ENCODE measurements around the gene PGBD2. TPM values are rescaled to one million over a fixed set of nuclear protein-coding genes. Genes with fewer than 3 reads are reported as not detected.

PGBD2 gene
- total RNA-seq, 1 experiment from 2014 or later: 6.5 TPM

DNA sequence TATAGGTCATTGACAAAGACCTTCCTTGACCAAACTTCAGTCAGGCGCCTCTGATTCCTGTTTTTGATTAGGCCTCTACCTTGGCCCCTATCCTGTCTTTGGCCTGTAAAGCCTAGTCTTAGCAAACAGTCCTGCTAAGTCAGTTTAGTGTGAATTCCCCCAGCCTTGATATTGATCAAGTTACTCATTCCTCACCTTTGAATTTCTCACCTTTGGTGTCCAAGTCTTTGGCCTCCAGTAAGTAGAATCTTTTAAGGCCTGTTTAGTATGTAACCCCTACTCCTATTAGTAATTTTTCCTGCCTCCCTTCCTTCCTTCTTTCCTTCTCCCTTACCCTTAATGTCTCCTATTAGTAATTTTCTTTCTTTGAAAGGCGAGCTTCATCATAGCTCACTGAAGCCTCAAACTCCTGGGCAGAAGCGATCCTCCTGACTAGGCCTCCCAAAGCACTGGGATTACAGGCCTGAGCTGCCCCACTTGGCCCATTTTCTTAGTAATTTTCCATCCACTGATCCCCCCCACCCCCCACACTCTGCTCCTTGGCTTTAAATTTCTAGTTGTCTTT, 34.1 kb upstream of the PGBD2 start:
- H3K27ac Mint-ChIP-seq: no peak overlapping the region
- H3K4me3 Mint-ChIP-seq: peak overlapping the region; percentile 96
- no peak for ATAC-seq
- no peak for DNase-seq (ENCODE audit: low spot score)
- no peaks in the 10 kb centered on the region for H3K9me3 Mint-ChIP-seq
- POLR2A ChIA-PET: interaction anchor here (1.6 to 2.3 kb wide), 2 partner anchors 9 to 34 kb away, joined by 4 to 10 read pairs; partner anchors contain the start of gene PGBD2
- peaks cover 8% of the 10 kb centered on the region for H3K27me3 Mint-ChIP-seq (ENCODE audit: low read depth)
- CTCF ChIA-PET: interaction anchor here (1.0 to 3.2 kb wide), 4 partner anchors 13 to 34 kb away, joined by 3 to 40 read pairs (median 4); partner anchors contain the start of genes PGBD2, ZNF672 and ZNF692
- H3K4me1 Mint-ChIP-seq: peaks cover 3% of the 10 kb centered on the region; the same call in 1 of the 2 replicates
- TF ChIP-seq, protein P1, sequence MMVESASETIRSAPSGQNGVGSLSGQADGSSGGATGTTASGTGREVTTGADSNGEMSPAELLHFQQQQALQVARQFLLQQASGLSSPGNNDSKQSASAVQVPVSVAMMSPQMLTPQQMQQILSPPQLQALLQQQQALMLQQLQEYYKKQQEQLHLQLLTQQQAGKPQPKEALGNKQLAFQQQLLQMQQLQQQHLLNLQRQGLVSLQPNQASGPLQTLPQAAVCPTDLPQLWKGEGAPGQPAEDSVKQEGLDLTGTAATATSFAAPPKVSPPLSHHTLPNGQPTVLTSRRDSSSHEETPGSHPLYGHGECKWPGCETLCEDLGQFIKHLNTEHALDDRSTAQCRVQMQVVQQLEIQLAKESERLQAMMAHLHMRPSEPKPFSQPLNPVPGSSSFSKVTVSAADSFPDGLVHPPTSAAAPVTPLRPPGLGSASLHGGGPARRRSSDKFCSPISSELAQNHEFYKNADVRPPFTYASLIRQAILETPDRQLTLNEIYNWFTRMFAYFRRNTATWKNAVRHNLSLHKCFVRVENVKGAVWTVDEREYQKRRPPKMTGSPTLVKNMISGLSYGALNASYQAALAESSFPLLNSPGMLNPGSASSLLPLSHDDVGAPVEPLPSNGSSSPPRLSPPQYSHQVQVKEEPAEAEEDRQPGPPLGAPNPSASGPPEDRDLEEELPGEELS (CRISPR knock-in tag; IDR thresholded peaks at IDR 0.05): no peak
- TF ChIP-seq TP53 (CRISPR knock-in tag; IDR thresholded peaks at IDR 0.05) (no peak), PRRX2 (CRISPR knock-in tag; IDR thresholded peaks at IDR 0.05) (no peak), FOXJ3 (CRISPR knock-in tag; IDR thresholded peaks at IDR 0.05; ENCODE audit: borderline replicate concordance) (no peak), SMAD4 (CRISPR knock-in tag; IDR thresholded peaks at IDR 0.05) (no peak)
- TF ChIP-seq, protein P2, sequence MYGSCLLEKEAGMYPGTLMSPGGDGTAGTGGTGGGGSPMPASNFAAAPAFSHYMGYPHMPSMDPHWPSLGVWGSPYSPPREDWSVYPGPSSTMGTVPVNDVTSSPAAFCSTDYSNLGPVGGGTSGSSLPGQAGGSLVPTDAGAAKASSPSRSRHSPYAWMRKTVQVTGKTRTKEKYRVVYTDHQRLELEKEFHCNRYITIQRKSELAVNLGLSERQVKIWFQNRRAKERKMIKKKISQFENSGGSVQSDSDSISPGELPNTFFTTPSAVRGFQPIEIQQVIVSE (CRISPR knock-in tag; IDR thresholded peaks at IDR 0.05; ENCODE audit: borderline replicate concordance): no peak
- TF ChIP-seq, protein P3, sequence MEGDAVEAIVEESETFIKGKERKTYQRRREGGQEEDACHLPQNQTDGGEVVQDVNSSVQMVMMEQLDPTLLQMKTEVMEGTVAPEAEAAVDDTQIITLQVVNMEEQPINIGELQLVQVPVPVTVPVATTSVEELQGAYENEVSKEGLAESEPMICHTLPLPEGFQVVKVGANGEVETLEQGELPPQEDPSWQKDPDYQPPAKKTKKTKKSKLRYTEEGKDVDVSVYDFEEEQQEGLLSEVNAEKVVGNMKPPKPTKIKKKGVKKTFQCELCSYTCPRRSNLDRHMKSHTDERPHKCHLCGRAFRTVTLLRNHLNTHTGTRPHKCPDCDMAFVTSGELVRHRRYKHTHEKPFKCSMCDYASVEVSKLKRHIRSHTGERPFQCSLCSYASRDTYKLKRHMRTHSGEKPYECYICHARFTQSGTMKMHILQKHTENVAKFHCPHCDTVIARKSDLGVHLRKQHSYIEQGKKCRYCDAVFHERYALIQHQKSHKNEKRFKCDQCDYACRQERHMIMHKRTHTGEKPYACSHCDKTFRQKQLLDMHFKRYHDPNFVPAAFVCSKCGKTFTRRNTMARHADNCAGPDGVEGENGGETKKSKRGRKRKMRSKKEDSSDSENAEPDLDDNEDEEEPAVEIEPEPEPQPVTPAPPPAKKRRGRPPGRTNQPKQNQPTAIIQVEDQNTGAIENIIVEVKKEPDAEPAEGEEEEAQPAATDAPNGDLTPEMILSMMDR (IDR thresholded peaks at IDR 0.05): no peak
- no peaks in the 10 kb centered on the region for H3K36me3 Mint-ChIP-seq

DNA sequence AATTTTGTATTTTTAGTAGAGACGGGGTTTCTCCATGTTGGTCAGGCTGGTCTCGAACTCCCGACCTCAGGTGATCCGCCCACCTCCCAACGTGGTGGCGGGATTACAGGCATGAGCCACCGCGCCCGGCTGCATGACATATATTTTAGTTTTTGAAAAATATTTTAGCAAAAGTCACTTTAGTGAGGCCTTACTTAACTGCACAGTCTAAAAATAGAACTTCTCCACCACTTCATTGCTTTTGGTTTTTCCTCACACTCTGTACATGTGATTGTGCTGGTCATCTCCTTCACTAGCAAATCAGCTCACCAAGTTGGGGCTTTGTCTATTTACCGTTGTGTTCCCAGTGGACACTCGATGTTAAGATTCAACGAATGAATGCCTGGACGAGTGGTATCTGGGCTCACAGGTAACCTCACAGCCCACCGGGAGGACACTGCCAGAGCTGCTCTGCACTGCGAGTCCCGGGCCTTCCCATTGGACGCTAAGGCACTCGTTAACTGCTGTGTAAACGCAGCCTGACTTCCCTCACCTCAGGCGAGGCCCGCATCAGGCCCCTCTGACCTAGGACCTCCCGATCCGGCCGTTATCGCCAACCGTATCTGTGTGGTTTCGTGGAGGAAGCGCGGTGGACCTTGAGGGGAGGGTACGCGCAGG, 33.2 kb upstream of the PGBD2 start:
- peak overlapping the region; percentile 96 for H3K4me3 Mint-ChIP-seq
- POLR2A ChIA-PET: interaction anchor here (1.4 to 2.4 kb wide), 6 partner anchors 10 to 47 kb away, joined by 3 to 20 read pairs (median 9); partner anchors contain the start of genes PGBD2, SH3BP5L, ZNF672 and ZNF692
- TF ChIP-seq, protein P4, sequence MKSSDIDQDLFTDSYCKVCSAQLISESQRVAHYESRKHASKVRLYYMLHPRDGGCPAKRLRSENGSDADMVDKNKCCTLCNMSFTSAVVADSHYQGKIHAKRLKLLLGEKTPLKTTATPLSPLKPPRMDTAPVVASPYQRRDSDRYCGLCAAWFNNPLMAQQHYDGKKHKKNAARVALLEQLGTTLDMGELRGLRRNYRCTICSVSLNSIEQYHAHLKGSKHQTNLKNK (CRISPR knock-in tag; IDR thresholded peaks at IDR 0.05): no peak
- TF ChIP-seq, protein P5, sequence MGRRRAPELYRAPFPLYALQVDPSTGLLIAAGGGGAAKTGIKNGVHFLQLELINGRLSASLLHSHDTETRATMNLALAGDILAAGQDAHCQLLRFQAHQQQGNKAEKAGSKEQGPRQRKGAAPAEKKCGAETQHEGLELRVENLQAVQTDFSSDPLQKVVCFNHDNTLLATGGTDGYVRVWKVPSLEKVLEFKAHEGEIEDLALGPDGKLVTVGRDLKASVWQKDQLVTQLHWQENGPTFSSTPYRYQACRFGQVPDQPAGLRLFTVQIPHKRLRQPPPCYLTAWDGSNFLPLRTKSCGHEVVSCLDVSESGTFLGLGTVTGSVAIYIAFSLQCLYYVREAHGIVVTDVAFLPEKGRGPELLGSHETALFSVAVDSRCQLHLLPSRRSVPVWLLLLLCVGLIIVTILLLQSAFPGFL (CRISPR knock-in tag; IDR thresholded peaks at IDR 0.05; ENCODE audit: borderline replicate concordance): no peak
- TF ChIP-seq, protein P6, sequence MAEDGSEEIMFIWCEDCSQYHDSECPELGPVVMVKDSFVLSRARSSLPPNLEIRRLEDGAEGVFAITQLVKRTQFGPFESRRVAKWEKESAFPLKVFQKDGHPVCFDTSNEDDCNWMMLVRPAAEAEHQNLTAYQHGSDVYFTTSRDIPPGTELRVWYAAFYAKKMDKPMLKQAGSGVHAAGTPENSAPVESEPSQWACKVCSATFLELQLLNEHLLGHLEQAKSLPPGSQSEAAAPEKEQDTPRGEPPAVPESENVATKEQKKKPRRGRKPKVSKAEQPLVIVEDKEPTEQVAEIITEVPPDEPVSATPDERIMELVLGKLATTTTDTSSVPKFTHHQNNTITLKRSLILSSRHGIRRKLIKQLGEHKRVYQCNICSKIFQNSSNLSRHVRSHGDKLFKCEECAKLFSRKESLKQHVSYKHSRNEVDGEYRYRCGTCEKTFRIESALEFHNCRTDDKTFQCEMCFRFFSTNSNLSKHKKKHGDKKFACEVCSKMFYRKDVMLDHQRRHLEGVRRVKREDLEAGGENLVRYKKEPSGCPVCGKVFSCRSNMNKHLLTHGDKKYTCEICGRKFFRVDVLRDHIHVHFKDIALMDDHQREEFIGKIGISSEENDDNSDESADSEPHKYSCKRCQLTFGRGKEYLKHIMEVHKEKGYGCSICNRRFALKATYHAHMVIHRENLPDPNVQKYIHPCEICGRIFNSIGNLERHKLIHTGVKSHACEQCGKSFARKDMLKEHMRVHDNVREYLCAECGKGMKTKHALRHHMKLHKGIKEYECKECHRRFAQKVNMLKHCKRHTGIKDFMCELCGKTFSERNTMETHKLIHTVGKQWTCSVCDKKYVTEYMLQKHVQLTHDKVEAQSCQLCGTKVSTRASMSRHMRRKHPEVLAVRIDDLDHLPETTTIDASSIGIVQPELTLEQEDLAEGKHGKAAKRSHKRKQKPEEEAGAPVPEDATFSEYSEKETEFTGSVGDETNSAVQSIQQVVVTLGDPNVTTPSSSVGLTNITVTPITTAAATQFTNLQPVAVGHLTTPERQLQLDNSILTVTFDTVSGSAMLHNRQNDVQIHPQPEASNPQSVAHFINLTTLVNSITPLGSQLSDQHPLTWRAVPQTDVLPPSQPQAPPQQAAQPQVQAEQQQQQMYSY (CRISPR knock-in tag; IDR thresholded peaks at IDR 0.05): no peak
- TF ChIP-seq FOXK1 (CRISPR knock-in tag; IDR thresholded peaks at IDR 0.05) (no peak), GTF2I (CRISPR knock-in tag; conservative IDR thresholded peaks at IDR 0.05) (no peak), JUN (CRISPR knock-in tag; IDR thresholded peaks at IDR 0.05) (no peak), RORB (CRISPR knock-in tag; IDR thresholded peaks at IDR 0.05) (no peak), SOX15 (CRISPR knock-in tag; IDR thresholded peaks at IDR 0.05) (no peak), NR2C2 (CRISPR knock-in tag; IDR thresholded peaks at IDR 0.05) (no peak)
- TF ChIP-seq, protein P7, sequence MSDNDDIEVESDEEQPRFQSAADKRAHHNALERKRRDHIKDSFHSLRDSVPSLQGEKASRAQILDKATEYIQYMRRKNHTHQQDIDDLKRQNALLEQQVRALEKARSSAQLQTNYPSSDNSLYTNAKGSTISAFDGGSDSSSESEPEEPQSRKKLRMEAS (CRISPR knock-in tag; IDR thresholded peaks at IDR 0.05): peak; percentile 59
- TF ChIP-seq, protein P8, sequence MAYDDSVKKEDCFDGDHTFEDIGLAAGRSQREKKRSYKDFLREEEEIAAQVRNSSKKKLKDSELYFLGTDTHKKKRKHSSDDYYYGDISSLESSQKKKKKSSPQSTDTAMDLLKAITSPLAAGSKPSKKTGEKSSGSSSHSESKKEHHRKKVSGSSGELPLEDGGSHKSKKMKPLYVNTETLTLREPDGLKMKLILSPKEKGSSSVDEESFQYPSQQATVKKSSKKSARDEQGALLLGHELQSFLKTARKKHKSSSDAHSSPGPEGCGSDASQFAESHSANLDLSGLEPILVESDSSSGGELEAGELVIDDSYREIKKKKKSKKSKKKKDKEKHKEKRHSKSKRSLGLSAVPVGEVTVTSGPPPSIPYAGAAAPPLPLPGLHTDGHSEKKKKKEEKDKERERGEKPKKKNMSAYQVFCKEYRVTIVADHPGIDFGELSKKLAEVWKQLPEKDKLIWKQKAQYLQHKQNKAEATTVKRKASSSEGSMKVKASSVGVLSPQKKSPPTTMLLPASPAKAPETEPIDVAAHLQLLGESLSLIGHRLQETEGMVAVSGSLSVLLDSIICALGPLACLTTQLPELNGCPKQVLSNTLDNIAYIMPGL (CRISPR knock-in tag; IDR thresholded peaks at IDR 0.05): no peak
- TF ChIP-seq, protein P3 (IDR thresholded peaks at IDR 0.05): no peak

More for the DNA sequence above, 33.2 kb upstream of the PGBD2 start:
- ATAC-seq (peak; percentile 84), DNase-seq (ENCODE audit: low spot score) (peak; percentile 75)
- no peaks in the 10 kb centered on the region for H3K36me3 Mint-ChIP-seq
- peaks cover 3% of the 10 kb centered on the region; the same call in 1 of the 2 replicates for H3K4me1 Mint-ChIP-seq
- H3K27me3 Mint-ChIP-seq (ENCODE audit: low read depth): peaks cover 8% of the 10 kb centered on the region
- H3K27ac Mint-ChIP-seq: peak overlapping the region; percentile 99
- CTCF ChIA-PET: interaction anchor here (0.7 to 3.2 kb wide), 11 partner anchors 10 to 47 kb away, joined by 3 to 40 read pairs (median 4); partner anchors contain the start of genes PGBD2, SH3BP5L, ZNF672 and ZNF692
- no peaks in the 10 kb centered on the region for H3K9me3 Mint-ChIP-seq
